Activated naive CD4-positive, alpha-beta T cell treated with Interleukin-2 at 50 U/mL for 16 hours (primary cell): ENCODE results near the gene DYNLT5.
"Not testable (repeated sequence)": the region's sequence is repeated elsewhere in the genome, so short reads cannot be mapped to it uniquely, and the experiment has no call there.

Source experiments
- DNase-seq: peaks from one replicate; pipeline ENCODE4 v3.0.0-alpha.2; 2020

Gene DYNLT5

GRCh38 chr1:66751160-66751559 is 1.1 kb upstream of the DYNLT5 start:
- no peak for DNase-seq

- no peak for DNase-seq
These were observed 562 bp downstream of the DYNLT5 start for GRCh38 chr1:66752671-66753371.

- DNase-seq: no peak
These were observed 5.5 kb downstream of the DYNLT5 start for GRCh38 chr1:66757722-66758240.

GRCh38 chr1:66758241-66758755 is 6.0 kb downstream of the DYNLT5 start:
- no peak for DNase-seq

GRCh38 chr1:66760506-66760905 is 8.2 kb downstream of the DYNLT5 start:
- no peak for DNase-seq

- no peak for DNase-seq
These were observed 9.0 kb downstream of the DYNLT5 start for GRCh38 chr1:66761221-66761620.

GRCh38 chr1:66764994-66765578 is 12.8 kb downstream of the DYNLT5 start:
- DNase-seq: peak; percentile 42

- DNase-seq: no peak
These were observed 15.4 kb downstream of the DYNLT5 start for GRCh38 chr1:66767626-66768025.

GRCh38 chr1:66768965-66769364 is 16.7 kb downstream of the DYNLT5 start:
- no peak for DNase-seq

GRCh38 chr1:66769512-66770229 is 17.4 kb downstream of the DYNLT5 start:
- DNase-seq: no peak

- no peak for DNase-seq
These were observed 18.0 kb downstream of the DYNLT5 start for GRCh38 chr1:66770240-66770639.

- DNase-seq: no peak
These were observed 18.4 kb downstream of the DYNLT5 start for GRCh38 chr1:66770694-66771093.

GRCh38 chr1:66773227-66773626 is 21.0 kb downstream of the DYNLT5 start:
- no peak for DNase-seq

GRCh38 chr1:66774438-66774837 is 22.2 kb downstream of the DYNLT5 start:
- no peak for DNase-seq

- DNase-seq: no peak
These were observed 23.4 kb downstream of the DYNLT5 start for GRCh38 chr1:66775646-66776045.

- DNase-seq: no peak
These were observed 25.6 kb downstream of the DYNLT5 start for GRCh38 chr1:66777831-66778230.

GRCh38 chr1:66778266-66778665 is 26.0 kb downstream of the DYNLT5 start:
- no peak for DNase-seq

GRCh38 chr1:66778969-66779368 is 26.7 kb downstream of the DYNLT5 start:
- DNase-seq: no peak

GRCh38 chr1:66779475-66780078 is 27.3 kb downstream of the DYNLT5 start:
- DNase-seq: no peak

GRCh38 chr1:66785800-66786199 is 33.5 kb downstream of the DYNLT5 start:
- not testable (repeated sequence) for DNase-seq

- DNase-seq: no peak
These were observed 35.4 kb downstream of the DYNLT5 start for GRCh38 chr1:66787641-66788040.

GRCh38 chr1:66788231-66788939 is 36.1 kb downstream of the DYNLT5 start:
- DNase-seq: peak; percentile 69
